Measurements from ENCODE around the gene ATP2B2.

ATP2B2 gene

DNA sequence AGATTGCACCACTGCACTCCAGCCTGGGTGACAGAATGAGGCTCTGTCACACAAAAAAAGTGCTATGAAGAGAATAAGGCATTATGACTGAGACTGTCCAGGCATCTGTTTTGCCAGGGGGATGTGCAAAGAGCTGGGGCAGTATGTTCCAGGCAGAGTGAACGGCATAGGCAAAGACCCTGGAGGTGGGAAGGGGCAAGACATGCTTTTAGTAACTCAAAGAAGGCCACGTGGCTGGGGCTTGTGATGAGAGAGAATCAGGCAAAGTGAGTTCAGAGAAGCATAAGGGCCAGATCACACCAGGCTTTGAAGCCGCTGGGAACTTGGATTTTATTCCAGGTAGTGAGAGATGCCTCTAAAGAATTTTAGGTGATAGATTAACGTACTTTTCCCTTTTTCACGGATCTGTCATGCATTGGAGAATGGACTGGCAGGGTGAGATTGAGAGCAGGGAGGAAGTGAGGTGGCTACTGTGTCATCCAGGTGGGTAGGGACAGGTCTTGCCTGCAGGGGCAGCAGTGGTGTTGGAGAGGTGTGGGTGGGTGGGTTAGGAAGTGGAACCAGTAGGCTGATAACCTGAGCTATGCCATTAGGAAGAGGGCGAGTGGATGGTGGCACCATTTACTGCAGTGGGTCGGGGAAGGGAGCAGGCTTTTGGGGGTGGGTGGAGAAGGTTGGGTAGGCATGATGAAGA is 31.7 kb downstream of the ATP2B2 start:
- Histone ChIP-seq H3K4me1 (ENCODE audit: control insufficient read depth, insufficient read depth, low read length, poor library complexity, severe bottlenecking) (no peaks in the 10 kb centered on the region), H3K36me3 (ENCODE audit: control insufficient read depth, insufficient read depth, low read length) (no peaks in the 10 kb centered on the region), H3K4me3 (ENCODE audit: insufficient read depth, low read depth, low read length, poor library complexity, severe bottlenecking) (no peak overlapping the region), H3K27ac (ENCODE audit: insufficient read depth, low read length, poor library complexity, severe bottlenecking) (no peak overlapping the region), H3K27me3 (replicated peaks; ENCODE audit: control insufficient read depth, insufficient read depth, low read length, poor library complexity, severe bottlenecking) (no peaks in the 10 kb centered on the region), H3K9me3 (ENCODE audit: control insufficient read depth, low read length) (no peaks in the 10 kb centered on the region)
- DNase-seq = no peak

DNA sequence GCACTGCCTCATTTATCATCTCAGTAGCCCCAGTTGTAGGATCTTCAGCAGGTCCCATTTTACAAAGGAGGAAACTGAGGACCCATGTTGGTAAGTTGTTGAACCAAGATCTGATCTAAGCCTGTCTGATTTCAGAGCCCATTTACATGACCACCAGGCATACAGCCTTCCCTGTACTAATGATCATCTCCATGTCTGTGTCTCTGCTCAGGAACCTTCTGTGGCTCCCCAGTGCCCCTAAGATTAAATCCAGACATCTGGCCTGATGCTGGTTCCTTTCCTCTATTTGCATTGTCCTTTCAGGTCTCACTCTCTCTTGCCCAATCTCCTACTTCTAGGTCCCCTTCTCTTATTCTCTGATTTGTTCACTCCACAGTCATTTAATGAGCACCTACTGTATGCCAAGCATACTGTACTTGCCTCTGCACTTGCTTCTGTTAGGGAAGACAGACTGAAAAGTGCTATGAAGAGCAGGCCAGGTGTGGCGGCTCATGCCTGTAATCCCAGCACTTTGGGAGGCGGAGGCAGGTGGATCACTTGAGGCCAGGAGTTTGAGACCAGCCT is 32.4 kb downstream of the ATP2B2 start:
- H3K4me3 ChIP-seq (ENCODE audit: insufficient read depth, low read depth, low read length, poor library complexity, severe bottlenecking) = no peak overlapping the region
- H3K27me3 ChIP-seq (replicated peaks; ENCODE audit: control insufficient read depth, insufficient read depth, low read length, poor library complexity, severe bottlenecking) = no peaks in the 10 kb centered on the region
- no peak overlapping the region for H3K27ac ChIP-seq (ENCODE audit: insufficient read depth, low read length, poor library complexity, severe bottlenecking)
- DNase-seq = no peak
- H3K4me1 ChIP-seq (ENCODE audit: control insufficient read depth, insufficient read depth, low read length, poor library complexity, severe bottlenecking) = no peaks in the 10 kb centered on the region
- no peaks in the 10 kb centered on the region for H3K9me3 ChIP-seq (ENCODE audit: control insufficient read depth, low read length)
- H3K36me3 ChIP-seq (ENCODE audit: control insufficient read depth, insufficient read depth, low read length) = no peaks in the 10 kb centered on the region

DNA sequence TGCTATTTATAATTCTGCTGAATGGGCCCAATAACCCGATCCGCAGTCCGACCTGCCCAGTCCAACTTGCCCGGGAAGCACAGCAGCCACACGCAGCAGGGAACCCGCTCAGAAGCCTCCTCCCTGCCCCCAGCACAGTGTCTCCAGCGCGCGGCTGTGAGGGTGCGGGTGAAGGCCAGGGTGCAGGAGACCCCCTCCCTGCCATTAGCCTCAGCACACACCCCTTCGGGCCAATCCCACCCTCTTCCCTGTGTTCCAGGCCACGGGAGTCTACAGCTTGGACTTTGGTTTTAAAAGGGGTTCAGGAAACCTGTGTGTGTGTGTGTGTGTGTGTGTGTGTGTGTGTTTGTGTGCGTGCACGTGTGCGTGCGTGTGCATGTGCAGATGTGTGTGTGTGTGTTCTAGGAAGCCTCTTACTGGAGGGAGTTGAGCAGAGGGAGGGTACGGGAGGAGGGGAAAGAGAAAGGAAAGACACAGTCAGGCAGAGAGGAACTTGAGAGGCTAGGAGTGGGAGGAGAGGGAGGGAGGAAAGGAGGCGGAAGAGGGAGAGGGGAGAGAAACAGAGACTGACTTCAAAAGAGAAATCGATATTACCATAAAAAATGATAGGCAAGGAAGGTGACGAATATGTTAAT is 34.2 kb downstream of the ATP2B2 start:
- Histone ChIP-seq H3K4me1 (ENCODE audit: control insufficient read depth, insufficient read depth, low read length, poor library complexity, severe bottlenecking) (no peaks in the 10 kb centered on the region), H3K9me3 (ENCODE audit: control insufficient read depth, low read length) (no peaks in the 10 kb centered on the region), H3K27me3 (replicated peaks; ENCODE audit: control insufficient read depth, insufficient read depth, low read length, poor library complexity, severe bottlenecking) (no peaks in the 10 kb centered on the region), H3K27ac (ENCODE audit: insufficient read depth, low read length, poor library complexity, severe bottlenecking) (no peak overlapping the region), H3K36me3 (ENCODE audit: control insufficient read depth, insufficient read depth, low read length) (no peaks in the 10 kb centered on the region), H3K4me3 (ENCODE audit: insufficient read depth, low read depth, low read length, poor library complexity, severe bottlenecking) (no peak overlapping the region)
- DNase-seq = no peak

DNA sequence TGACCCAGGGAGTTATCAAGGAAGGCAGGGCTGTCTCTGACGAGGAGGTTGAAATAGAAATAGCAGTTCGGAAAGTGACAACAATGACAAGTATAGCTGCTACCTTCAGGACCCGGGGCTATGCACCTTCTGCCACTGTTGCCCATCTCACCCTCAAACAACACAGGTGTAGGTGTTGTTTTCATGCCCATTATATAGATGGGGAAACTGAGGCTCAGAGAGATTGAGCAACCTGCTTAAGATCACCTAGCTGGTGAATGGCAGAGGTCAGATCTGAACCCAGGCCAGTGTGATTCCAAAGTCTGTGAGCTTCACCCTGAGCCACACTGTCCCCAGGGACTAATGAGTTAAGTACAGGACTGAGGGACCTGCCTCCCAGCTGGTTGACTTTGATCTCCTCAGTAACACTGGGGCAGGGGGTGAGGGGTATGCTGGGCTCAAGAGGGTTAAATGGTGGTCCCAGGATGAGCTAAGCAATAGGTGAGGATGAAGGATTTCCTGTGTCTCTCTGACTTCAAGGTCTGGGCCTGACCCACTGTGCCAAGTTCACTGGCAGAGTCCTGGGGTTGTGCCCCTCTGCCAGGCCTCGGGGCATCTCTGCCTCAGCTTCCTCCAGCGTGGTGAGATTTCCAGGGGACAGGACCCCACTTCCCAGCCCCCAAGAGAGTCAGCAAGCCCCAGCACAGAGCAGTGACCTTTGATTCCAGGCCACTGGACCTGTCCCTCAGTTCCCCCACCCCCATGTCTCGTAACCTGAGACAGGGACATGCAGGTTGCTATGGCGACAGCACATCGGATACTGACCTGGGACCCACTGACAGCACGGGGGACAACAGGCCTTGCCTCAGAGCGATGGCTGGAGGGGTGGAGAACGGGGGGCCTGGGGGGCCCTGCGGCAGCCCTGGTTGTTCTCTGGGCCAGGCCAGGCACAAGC is 35.0 kb downstream of the ATP2B2 start:
- Histone ChIP-seq H3K4me3 (ENCODE audit: insufficient read depth, low read depth, low read length, poor library complexity, severe bottlenecking) (no peak overlapping the region), H3K36me3 (ENCODE audit: control insufficient read depth, insufficient read depth, low read length) (no peaks in the 10 kb centered on the region), H3K9me3 (ENCODE audit: control insufficient read depth, low read length) (no peaks in the 10 kb centered on the region), H3K27me3 (replicated peaks; ENCODE audit: control insufficient read depth, insufficient read depth, low read length, poor library complexity, severe bottlenecking) (no peaks in the 10 kb centered on the region), H3K27ac (ENCODE audit: insufficient read depth, low read length, poor library complexity, severe bottlenecking) (no peak overlapping the region), H3K4me1 (ENCODE audit: control insufficient read depth, insufficient read depth, low read length, poor library complexity, severe bottlenecking) (no peaks in the 10 kb centered on the region)
- no peak for DNase-seq

DNA sequence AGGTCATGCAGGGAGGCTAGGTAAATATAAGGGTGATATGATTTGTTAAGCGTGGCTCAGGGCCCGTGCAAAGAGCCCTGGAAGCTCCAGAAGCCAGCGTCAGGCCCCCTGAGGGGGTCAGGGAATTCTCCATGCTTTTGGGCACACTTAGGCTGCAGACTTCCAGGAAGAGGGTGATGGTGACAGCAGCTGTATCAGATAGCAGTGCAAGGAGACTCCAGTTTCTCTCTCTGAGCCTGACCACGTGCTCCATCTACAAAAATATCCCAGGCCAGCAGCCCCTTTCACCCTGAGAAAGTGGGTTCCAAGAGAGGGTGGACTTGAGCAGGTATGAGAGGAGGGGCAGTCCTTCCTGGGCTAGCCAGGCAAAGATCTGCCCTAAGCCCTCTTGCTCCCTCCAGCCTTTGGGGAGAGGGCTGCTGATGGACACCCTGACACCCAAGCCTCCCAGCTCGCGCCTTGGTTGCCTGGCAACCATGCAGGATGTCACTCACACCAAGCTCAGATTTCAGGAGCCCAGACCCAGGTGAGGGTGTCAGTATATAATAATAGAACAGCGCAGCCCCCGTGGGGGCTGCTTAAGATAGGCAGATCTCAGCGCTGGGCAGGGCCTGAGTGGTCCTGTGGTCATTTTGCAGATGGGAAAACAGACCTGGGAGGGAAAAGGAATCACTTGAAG is 35.8 kb downstream of the ATP2B2 start:
- Histone ChIP-seq H3K4me3 (ENCODE audit: insufficient read depth, low read depth, low read length, poor library complexity, severe bottlenecking) (no peak overlapping the region), H3K4me1 (ENCODE audit: control insufficient read depth, insufficient read depth, low read length, poor library complexity, severe bottlenecking) (no peaks in the 10 kb centered on the region), H3K9me3 (ENCODE audit: control insufficient read depth, low read length) (no peaks in the 10 kb centered on the region), H3K36me3 (ENCODE audit: control insufficient read depth, insufficient read depth, low read length) (no peaks in the 10 kb centered on the region), H3K27ac (ENCODE audit: insufficient read depth, low read length, poor library complexity, severe bottlenecking) (no peak overlapping the region), H3K27me3 (replicated peaks; ENCODE audit: control insufficient read depth, insufficient read depth, low read length, poor library complexity, severe bottlenecking) (no peaks in the 10 kb centered on the region)
- no peak for DNase-seq

DNA sequence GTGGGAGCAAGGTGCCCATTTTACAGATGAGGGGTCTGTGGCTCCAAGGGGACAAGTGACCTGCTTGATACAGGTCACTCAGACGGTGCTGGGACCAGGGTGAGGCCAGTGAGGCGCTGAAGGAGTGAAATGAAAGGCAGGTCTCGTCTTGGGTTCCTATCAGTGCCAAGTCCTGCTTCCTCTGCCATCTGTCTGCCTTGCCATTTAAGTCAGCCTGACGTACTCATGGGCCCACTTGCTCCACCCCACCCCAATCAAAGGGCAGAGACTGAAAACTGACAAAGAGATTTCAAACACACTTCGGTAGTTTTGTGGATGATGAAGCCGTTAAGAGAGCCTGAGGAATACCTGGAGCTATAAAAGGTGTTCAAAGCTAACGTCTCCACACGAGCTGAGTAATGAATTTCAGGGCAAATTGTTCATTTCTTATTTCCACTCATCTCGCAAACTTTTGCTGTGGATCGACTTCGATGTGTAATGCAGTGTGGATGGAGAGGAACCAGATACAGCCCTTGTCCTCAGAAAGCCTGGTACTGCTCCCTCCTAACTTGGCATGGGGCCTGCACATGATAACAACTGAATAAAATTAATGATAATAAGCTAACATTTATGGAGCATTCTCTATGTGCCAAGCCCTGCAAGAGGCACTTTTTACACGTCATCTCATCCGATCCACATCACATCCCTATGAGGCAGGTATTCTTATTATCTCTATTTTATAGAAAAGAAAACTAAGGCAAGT is 36.6 kb downstream of the ATP2B2 start:
- H3K27me3 ChIP-seq (replicated peaks; ENCODE audit: control insufficient read depth, insufficient read depth, low read length, poor library complexity, severe bottlenecking) = no peaks in the 10 kb centered on the region

DNA sequence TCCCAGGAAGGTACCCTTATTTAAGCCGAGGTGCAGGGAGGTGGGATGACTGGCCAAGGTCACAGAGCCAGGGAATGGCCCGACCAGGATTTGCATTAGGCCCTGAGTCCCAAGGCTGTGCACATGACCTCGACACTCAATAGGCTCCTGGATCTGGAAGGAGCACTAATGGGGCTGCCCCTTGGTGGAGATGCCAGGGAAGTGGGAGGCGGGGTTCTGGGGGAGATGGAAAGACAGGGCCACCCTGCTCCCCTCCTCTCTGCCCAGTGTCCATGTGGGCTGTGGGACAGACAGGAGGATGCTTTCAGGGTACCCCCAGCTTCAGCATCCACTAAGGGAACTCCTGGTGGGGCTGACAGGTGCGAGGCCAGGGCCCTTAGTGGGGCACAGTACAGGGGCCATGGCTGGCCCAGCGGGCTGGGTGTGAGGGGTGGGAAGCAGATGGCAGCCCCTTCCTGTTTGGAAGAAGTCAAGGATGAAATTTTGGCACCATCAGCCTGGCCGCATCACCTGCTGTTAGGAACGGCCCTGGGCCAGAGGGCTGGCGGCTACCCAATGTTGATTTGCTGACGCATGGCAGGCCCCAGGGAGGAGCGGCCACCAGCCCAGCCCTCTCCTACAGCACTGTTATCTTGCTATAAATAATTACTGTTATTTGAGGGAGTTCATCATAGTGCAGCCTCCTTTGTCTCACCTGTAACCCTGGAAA is 37.3 kb downstream of the ATP2B2 start:
- Histone ChIP-seq H3K27ac (ENCODE audit: insufficient read depth, low read length, poor library complexity, severe bottlenecking) (no peak overlapping the region), H3K4me3 (ENCODE audit: insufficient read depth, low read depth, low read length, poor library complexity, severe bottlenecking) (no peak overlapping the region), H3K27me3 (replicated peaks; ENCODE audit: control insufficient read depth, insufficient read depth, low read length, poor library complexity, severe bottlenecking) (no peaks in the 10 kb centered on the region), H3K9me3 (ENCODE audit: control insufficient read depth, low read length) (no peaks in the 10 kb centered on the region), H3K36me3 (ENCODE audit: control insufficient read depth, insufficient read depth, low read length) (no peaks in the 10 kb centered on the region), H3K4me1 (ENCODE audit: control insufficient read depth, insufficient read depth, low read length, poor library complexity, severe bottlenecking) (no peaks in the 10 kb centered on the region)
- DNase-seq = no peak

More for the DNA sequence above, 36.6 kb downstream of the ATP2B2 start:
- DNase-seq = no peak
- H3K27ac ChIP-seq (ENCODE audit: insufficient read depth, low read length, poor library complexity, severe bottlenecking) = no peak overlapping the region
- no peaks in the 10 kb centered on the region for H3K9me3 ChIP-seq (ENCODE audit: control insufficient read depth, low read length)
- no peaks in the 10 kb centered on the region for H3K36me3 ChIP-seq (ENCODE audit: control insufficient read depth, insufficient read depth, low read length)
- H3K4me3 ChIP-seq (ENCODE audit: insufficient read depth, low read depth, low read length, poor library complexity, severe bottlenecking) = no peak overlapping the region
- no peaks in the 10 kb centered on the region for H3K4me1 ChIP-seq (ENCODE audit: control insufficient read depth, insufficient read depth, low read length, poor library complexity, severe bottlenecking)

DNA sequence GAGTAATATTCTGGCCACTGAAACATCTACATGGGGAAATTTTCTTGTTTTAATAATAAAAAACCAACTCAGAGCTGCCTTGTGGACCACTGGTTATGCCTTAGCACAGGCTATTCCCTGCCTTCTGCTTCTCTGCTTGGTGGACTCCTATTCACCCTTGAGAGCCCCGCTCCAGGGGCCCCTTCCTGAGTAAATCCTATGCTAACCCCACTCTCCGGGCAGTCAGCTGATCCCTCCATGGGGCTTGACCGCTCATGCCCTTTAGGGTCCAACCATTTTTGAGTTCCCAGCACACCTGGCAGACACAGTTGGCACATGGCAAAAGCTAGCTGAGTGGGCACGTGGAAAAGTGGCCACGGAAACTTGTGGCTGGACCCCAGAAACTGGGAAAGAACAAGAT is 38.2 kb downstream of the ATP2B2 start:
- H3K36me3 ChIP-seq (ENCODE audit: control insufficient read depth, insufficient read depth, low read length) = no peaks in the 10 kb centered on the region
- H3K4me3 ChIP-seq (ENCODE audit: insufficient read depth, low read depth, low read length, poor library complexity, severe bottlenecking) = no peak overlapping the region
- no peaks in the 10 kb centered on the region for H3K9me3 ChIP-seq (ENCODE audit: control insufficient read depth, low read length)
- H3K4me1 ChIP-seq (ENCODE audit: control insufficient read depth, insufficient read depth, low read length, poor library complexity, severe bottlenecking) = no peaks in the 10 kb centered on the region
- no peak for DNase-seq
- H3K27me3 ChIP-seq (replicated peaks; ENCODE audit: control insufficient read depth, insufficient read depth, low read length, poor library complexity, severe bottlenecking) = no peaks in the 10 kb centered on the region
- H3K27ac ChIP-seq (ENCODE audit: insufficient read depth, low read length, poor library complexity, severe bottlenecking) = no peak overlapping the region

DNA sequence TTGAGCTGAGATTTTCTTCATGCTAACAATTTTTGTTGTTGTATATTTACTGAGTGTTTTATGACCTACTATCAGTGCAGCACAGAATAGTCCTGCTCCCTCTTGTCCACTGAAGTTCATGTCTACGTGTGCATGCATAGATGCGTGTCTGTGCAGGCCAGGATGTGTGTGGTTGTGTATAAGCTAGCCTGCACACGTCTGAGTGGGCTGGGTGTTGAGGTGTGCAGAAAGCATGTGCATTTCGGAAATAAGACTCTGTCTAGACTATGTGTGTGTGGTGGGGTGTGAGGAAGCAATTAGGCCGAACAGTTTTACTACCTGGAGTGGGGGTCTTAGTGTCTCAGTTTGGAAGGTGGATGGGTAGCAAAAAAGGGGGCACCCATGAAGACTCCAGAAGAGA is 39.2 kb downstream of the ATP2B2 start:
- Histone ChIP-seq H3K36me3 (ENCODE audit: control insufficient read depth, insufficient read depth, low read length) (no peaks in the 10 kb centered on the region), H3K4me1 (ENCODE audit: control insufficient read depth, insufficient read depth, low read length, poor library complexity, severe bottlenecking) (no peaks in the 10 kb centered on the region), H3K27me3 (replicated peaks; ENCODE audit: control insufficient read depth, insufficient read depth, low read length, poor library complexity, severe bottlenecking) (no peaks in the 10 kb centered on the region), H3K27ac (ENCODE audit: insufficient read depth, low read length, poor library complexity, severe bottlenecking) (no peak overlapping the region), H3K9me3 (ENCODE audit: control insufficient read depth, low read length) (no peaks in the 10 kb centered on the region), H3K4me3 (ENCODE audit: insufficient read depth, low read depth, low read length, poor library complexity, severe bottlenecking) (no peak overlapping the region)
- DNase-seq = no peak

All from effector memory CD4-positive, alpha-beta T cell (primary cell).